Measurements from ENCODE around the gene NEU2. TPM values are rescaled to one million over a fixed set of nuclear protein-coding genes. Genes with fewer than 3 reads are reported as not detected.

The NEU2 gene
- total and polyA plus RNA-seq, 2 of the 13 experiments (the other 11 are each of a cell fraction or from before 2014, with no cell fraction given): not detected

DNA sequence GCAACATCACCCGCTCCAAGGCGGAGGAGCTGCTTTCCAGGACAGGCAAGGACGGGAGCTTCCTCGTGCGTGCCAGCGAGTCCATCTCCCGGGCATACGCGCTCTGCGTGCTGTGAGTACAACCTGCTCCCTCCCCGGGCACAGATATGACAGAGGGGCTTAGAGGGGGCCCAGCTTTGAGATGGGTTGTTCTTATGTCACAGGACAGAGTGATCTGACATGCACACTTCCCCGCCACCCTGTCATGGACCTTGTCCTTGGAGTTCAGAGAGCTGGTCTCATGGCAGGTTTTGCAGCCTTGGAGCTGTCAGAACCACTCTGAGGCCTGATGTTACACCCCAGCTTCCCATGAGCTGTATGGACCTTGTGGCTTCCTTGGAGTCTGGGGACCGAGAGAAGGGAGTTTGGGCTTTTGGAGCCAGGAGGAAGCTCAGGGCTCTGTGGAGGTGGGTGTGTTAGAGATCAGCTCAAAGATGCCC, 28.1 kb downstream of the NEU2 start (continued):
- TF ChIP-seq TAF1 (CRISPR knock-in tag; IDR thresholded peaks at IDR 0.05): peak; percentile 48; the same call in 1 of the 2 replicates
- TF ChIP-seq ZIK1 (CRISPR knock-in tag; IDR thresholded peaks at IDR 0.05; ENCODE audit: borderline replicate concordance, low read depth): no peak
- TF ChIP-seq, protein P1, sequence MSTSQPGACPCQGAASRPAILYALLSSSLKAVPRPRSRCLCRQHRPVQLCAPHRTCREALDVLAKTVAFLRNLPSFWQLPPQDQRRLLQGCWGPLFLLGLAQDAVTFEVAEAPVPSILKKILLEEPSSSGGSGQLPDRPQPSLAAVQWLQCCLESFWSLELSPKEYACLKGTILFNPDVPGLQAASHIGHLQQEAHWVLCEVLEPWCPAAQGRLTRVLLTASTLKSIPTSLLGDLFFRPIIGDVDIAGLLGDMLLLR (CRISPR knock-in tag; IDR thresholded peaks at IDR 0.05): no peak
- no peak for TF ChIP-seq ZNF644 (CRISPR knock-in tag; IDR thresholded peaks at IDR 0.05; ENCODE audit: low read depth)
- no peak for TF ChIP-seq FOSL1 (CRISPR knock-in tag; IDR thresholded peaks at IDR 0.05; ENCODE audit: borderline replicate concordance)
- no peak for TF ChIP-seq ZSCAN9 (CRISPR knock-in tag; IDR thresholded peaks at IDR 0.05; ENCODE audit: borderline replicate concordance)
- TF ChIP-seq, protein P2, sequence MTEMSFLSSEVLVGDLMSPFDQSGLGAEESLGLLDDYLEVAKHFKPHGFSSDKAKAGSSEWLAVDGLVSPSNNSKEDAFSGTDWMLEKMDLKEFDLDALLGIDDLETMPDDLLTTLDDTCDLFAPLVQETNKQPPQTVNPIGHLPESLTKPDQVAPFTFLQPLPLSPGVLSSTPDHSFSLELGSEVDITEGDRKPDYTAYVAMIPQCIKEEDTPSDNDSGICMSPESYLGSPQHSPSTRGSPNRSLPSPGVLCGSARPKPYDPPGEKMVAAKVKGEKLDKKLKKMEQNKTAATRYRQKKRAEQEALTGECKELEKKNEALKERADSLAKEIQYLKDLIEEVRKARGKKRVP (CRISPR knock-in tag; IDR thresholded peaks at IDR 0.05): 0 out of 4 replicates have a peak, but pooled peaks of 1 of the 2 experiments have one; percentile 18
- 0 out of 2 replicates have a peak, but pooled peaks have one; percentile 55 for TF ChIP-seq ZNF567 (CRISPR knock-in tag; IDR thresholded peaks at IDR 0.05; ENCODE audit: borderline replicate concordance)
- TF ChIP-seq ZNF446 (CRISPR knock-in tag; IDR thresholded peaks at IDR 0.05): no peak
- TF ChIP-seq ZNF891 (CRISPR knock-in tag; IDR thresholded peaks at IDR 0.05): peak; percentile 61
- no peak for TF ChIP-seq HDAC1 (CRISPR knock-in tag; IDR thresholded peaks at IDR 0.05)
- 0 out of 2 replicates have a peak, but pooled peaks have one; percentile 23 for TF ChIP-seq ZMAT3 (CRISPR knock-in tag; conservative IDR thresholded peaks at IDR 0.05)
- no peak for TF ChIP-seq HMGA1 (CRISPR knock-in tag; conservative IDR thresholded peaks at IDR 0.05)
- TF ChIP-seq, protein P3, sequence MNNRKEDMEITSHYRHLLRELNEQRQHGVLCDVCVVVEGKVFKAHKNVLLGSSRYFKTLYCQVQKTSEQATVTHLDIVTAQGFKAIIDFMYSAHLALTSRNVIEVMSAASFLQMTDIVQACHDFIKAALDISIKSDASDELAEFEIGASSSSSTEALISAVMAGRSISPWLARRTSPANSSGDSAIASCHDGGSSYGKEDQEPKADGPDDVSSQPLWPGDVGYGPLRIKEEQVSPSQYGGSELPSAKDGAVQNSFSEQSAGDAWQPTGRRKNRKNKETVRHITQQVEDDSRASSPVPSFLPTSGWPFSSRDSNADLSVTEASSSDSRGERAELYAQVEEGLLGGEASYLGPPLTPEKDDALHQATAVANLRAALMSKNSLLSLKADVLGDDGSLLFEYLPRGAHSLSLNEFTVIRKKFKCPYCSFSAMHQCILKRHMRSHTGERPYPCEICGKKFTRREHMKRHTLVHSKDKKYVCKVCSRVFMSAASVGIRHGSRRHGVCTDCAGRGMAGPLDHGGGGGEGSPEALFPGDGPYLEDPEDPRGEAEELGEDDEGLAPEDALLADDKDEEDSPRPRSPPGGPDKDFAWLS (CRISPR knock-in tag; IDR thresholded peaks at IDR 0.05; ENCODE audit: borderline replicate concordance): no peak
- no peak; the same call in 1 of the 2 replicates for TF ChIP-seq FOXO1 (CRISPR knock-in tag; IDR thresholded peaks at IDR 0.05)
- TF ChIP-seq, protein P4, sequence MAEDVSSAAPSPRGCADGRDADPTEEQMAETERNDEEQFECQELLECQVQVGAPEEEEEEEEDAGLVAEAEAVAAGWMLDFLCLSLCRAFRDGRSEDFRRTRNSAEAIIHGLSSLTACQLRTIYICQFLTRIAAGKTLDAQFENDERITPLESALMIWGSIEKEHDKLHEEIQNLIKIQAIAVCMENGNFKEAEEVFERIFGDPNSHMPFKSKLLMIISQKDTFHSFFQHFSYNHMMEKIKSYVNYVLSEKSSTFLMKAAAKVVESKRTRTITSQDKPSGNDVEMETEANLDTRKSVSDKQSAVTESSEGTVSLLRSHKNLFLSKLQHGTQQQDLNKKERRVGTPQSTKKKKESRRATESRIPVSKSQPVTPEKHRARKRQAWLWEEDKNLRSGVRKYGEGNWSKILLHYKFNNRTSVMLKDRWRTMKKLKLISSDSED (CRISPR knock-in tag; IDR thresholded peaks at IDR 0.05): no peak
- TF ChIP-seq ZNF605 (CRISPR knock-in tag; IDR thresholded peaks at IDR 0.05): no peak
- TF ChIP-seq, protein P5, sequence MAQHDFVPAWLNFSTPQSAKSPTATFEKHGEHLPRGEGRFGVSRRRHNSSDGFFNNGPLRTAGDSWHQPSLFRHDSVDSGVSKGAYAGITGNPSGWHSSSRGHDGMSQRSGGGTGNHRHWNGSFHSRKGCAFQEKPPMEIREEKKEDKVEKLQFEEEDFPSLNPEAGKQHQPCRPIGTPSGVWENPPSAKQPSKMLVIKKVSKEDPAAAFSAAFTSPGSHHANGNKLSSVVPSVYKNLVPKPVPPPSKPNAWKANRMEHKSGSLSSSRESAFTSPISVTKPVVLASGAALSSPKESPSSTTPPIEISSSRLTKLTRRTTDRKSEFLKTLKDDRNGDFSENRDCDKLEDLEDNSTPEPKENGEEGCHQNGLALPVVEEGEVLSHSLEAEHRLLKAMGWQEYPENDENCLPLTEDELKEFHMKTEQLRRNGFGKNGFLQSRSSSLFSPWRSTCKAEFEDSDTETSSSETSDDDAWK (CRISPR knock-in tag; IDR thresholded peaks at IDR 0.05): no peak
- no peak for TF ChIP-seq ZNF20 (CRISPR knock-in tag; IDR thresholded peaks at IDR 0.05)
- no peak for TF ChIP-seq TEAD2 (CRISPR knock-in tag; IDR thresholded peaks at IDR 0.05)
- TF ChIP-seq SNAI1 (CRISPR knock-in tag; IDR thresholded peaks at IDR 0.05; ENCODE audit: borderline replicate concordance): no peak
- no peak for TF ChIP-seq JDP2 (CRISPR knock-in tag; IDR thresholded peaks at IDR 0.05; ENCODE audit: borderline replicate concordance)
- TF ChIP-seq ZNF879 (CRISPR knock-in tag; IDR thresholded peaks at IDR 0.05): no peak
- peak; percentile 43; the same call in 1 of the 2 replicates for TF ChIP-seq ZNF430 (CRISPR knock-in tag; IDR thresholded peaks at IDR 0.05)
- TF ChIP-seq, protein P6, sequence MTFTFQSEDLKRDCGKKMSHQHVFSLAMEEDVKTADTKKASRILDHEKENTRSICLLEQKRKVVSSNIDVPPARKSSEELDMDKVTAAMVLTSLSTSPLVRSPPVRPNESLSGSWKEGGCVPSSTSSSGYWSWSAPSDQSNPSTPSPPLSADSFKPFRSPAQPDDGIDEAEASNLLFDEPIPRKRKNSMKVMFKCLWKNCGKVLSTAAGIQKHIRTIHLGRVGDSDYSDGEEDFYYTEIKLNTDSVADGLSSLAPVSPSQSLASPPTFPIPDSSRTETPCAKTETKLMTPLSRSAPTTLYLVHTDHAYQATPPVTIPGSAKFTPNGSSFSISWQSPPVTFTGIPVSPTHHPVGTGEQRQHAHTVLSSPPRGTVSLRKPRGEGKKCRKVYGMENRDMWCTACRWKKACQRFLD (CRISPR knock-in tag; IDR thresholded peaks at IDR 0.05; ENCODE audit: borderline replicate concordance): no peak

All from HepG2 (cell line).